Measurements from ENCODE around the gene SEMA4C.

SEMA4C gene

GRCh38 chr2:96909611-96910021, 39.7 kb upstream of the SEMA4C start:
- no peak for TF ChIP-seq JUND (IDR thresholded peaks at IDR 0.05; ENCODE audit: low read depth)
- in situ Hi-C loops (cut with HindIII; ENCODE audit: low pct_unique_long_range_greater_than_20kb, low sequenced_read_pairs): no loop called here
- DNase-seq (ENCODE audit: low read depth in 1 of 2, low spot score in 1 of 2): no peak

DNA sequence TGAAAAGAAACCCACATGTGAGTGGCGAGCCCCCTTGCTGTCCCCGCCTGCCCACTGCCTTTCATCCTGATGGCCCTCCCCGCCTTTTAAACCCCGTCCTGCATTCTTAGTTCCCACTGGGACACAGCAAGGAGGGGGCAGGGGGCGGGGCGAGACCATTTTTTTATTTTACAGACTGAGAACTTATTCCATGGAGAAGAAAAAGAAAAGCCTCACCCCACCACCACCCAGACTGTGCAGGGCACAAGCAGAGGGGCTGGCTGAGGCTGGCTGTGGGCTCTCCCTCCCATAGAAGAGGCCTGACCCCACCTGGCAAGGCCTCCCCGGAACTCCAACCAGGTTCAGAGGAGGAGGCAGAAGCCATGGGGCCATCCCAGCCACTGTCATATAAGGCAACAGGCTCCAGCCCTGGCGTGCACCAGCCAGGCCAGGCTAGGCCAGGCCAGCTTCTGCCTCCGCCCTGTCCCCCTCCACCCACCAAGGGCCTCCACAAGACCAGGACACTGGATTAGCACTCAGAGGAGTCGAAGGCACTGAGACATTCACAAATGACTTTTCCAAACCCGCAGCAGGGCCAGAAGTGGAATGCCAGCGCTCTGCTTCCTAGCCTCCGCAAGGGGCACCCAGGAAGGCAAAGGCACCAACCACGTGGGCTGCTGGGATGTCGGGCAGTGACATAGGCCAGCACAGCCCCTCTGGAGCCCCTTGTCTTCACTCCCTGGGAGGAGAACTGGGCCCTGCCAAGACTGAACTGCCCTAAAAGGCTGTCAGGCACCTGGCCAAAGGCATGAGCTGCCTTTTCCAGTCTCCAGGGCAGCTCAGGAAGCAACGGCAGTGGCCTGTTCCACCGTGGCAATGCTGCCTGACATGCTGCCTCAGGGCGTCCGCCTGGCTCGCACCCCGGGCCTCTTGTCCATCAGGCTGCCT, 37.5 kb upstream of the SEMA4C start:
- in situ Hi-C loops (cut with HindIII; ENCODE audit: low pct_unique_long_range_greater_than_20kb, low sequenced_read_pairs): no loop called here

DNA sequence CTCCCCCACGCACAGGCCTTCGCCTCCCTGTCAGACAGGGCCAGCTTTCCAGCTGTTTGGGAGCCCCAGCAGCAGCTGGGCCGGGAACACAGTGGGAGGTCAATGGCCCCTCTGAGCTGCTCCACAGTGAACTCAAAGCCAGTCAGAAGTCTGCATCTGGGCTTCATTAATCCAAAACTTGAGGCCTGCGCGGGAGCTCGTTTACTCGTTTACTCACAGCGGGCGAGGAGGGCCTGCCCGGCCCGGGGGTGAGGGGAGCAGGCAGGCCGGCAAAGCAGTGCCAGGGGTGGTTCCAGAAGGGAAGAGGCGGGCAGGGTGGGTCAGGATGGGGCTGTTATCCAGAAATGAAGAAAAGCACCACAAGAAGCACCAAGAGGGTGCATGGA, 36.8 kb upstream of the SEMA4C start:
- no peak for DNase-seq (ENCODE audit: low read depth in 1 of 2, low spot score in 1 of 2)
- in situ Hi-C loops (cut with HindIII; ENCODE audit: low pct_unique_long_range_greater_than_20kb, low sequenced_read_pairs): no loop called here
- no peak for TF ChIP-seq JUND (IDR thresholded peaks at IDR 0.05; ENCODE audit: low read depth)

More for the DNA sequence above, 37.5 kb upstream of the SEMA4C start:
- no peak for TF ChIP-seq JUND (IDR thresholded peaks at IDR 0.05; ENCODE audit: low read depth)
- peak; percentile 35 to 66 for DNase-seq (ENCODE audit: low read depth in 1 of 2, low spot score in 1 of 2)

- no peak for DNase-seq (ENCODE audit: low read depth in 1 of 2, low spot score in 1 of 2)
- TF ChIP-seq JUND (IDR thresholded peaks at IDR 0.05; ENCODE audit: low read depth): no peak
- in situ Hi-C loops (cut with HindIII; ENCODE audit: low pct_unique_long_range_greater_than_20kb, low sequenced_read_pairs): no loop called here
These were observed 33.9 kb upstream of the SEMA4C start for GRCh38 chr2:96903815-96904214.

DNA sequence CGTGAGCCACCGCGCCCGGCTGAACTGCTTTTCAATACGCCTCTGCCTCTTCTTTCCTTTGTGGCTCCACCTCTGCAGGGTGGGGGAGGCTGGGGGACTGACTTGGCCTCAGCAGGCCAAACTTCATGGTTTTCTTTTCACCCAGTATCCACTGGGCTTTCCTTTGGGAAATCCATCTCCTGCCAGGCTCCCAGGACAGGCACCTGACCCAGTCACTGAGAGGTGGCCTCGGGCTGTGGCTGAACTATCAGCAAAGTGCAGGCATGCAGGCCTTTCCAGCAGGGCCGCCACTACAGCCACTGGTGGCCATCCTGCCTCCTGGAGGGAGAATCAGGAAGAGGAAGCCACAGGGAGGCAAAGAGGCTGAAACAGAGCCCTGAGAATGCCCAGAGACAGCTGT, 33.4 kb upstream of the SEMA4C start:
- in situ Hi-C loops (cut with HindIII; ENCODE audit: low pct_unique_long_range_greater_than_20kb, low sequenced_read_pairs): no loop called here
- TF ChIP-seq JUND (IDR thresholded peaks at IDR 0.05; ENCODE audit: low read depth): no peak
- peak in 1 of 2 experiments; percentile 31 for DNase-seq (ENCODE audit: low read depth in 1 of 2, low spot score in 1 of 2)

DNA sequence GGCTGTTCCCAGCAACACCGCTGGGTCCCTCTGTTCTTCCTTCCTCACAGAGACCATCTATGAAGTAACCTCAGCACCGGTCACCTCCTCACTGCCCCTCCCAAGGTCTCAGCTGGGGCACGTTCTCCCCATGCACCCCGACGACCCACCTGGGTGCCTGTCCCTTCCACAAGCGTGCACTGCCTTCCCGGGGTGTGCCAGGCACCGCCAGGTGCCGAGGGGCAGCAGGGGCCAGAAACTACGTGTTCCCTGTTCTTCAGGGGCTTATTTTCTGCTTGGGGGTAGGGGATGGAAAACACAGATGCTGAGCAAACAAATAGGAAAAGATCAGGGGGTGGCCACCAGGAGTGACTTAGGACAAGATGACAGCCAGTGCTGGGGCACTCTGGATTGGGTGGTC, 30.4 kb upstream of the SEMA4C start:
- DNase-seq (ENCODE audit: low read depth in 1 of 2, low spot score in 1 of 2): no peak
- no peak for TF ChIP-seq JUND (IDR thresholded peaks at IDR 0.05; ENCODE audit: low read depth)
- in situ Hi-C loops (cut with HindIII; ENCODE audit: low pct_unique_long_range_greater_than_20kb, low sequenced_read_pairs): no loop called here

DNA sequence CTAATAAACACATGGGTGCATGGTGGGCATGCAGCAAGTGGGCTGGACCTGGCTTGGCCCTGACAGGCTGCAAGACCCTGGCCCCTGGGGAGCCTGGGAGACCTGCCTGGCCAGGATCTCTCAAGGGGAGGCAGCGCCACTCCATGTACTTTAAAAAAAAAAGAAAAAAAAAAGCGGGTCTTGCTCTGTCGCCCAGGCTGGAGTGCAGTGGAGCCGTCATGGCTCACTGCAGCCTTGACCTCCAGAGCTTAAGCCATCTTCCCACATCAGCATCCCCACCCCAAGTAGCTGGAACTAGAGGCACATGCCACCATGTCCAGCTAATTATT, 29.5 kb upstream of the SEMA4C start:
- TF ChIP-seq JUND (IDR thresholded peaks at IDR 0.05; ENCODE audit: low read depth): no peak
- in situ Hi-C loops (cut with HindIII; ENCODE audit: low pct_unique_long_range_greater_than_20kb, low sequenced_read_pairs): no loop called here
- no peak for DNase-seq (ENCODE audit: low read depth in 1 of 2, low spot score in 1 of 2)

DNA sequence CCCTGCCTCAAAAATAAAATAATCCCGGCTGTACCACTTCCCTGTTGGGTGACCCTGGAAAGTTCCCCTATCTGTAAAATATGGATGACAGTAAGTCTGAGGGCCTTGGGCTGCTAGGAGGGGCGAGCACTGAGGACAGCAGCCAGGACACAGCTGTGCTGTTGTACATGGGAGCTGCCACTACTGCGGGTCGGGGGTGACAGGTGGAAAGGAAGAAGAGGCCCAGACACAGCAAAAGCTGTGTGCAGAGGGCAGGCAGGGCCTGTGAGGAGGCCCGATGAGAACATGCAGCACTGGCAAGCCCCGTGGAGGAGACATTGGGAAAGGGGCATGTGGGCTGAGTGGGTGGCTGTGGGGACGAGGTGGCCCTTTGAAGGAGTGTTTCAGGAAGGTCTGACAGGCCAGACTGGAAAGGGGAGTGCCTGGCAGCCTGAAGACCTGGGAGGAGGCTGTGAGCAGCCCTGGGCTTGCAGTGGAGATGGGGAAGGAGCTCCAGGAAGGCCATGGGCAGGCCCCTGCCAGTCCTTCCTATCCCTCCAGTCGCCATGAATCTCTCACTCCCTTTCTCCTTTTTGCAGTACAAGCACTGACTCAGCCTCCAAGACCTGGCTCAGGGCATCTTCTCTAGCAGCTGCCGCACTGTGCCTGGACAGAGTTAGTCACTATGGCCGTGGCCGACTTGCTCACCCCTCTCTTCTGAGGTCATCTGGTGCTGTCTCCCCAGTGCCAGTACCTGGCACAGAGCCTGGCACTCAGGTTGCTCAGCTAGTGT, 28.9 kb upstream of the SEMA4C start:
- TF ChIP-seq JUND (IDR thresholded peaks at IDR 0.05; ENCODE audit: low read depth): no peak
- in situ Hi-C loops (cut with HindIII; ENCODE audit: low pct_unique_long_range_greater_than_20kb, low sequenced_read_pairs): no loop called here
- no peak for DNase-seq (ENCODE audit: low read depth in 1 of 2, low spot score in 1 of 2)

- in situ Hi-C loops (cut with HindIII; ENCODE audit: low pct_unique_long_range_greater_than_20kb, low sequenced_read_pairs): no loop called here
- no peak for DNase-seq (ENCODE audit: low read depth in 1 of 2, low spot score in 1 of 2)
- TF ChIP-seq JUND (IDR thresholded peaks at IDR 0.05; ENCODE audit: low read depth): no peak
These were observed 28.2 kb upstream of the SEMA4C start for GRCh38 chr2:96898135-96898505.

DNA sequence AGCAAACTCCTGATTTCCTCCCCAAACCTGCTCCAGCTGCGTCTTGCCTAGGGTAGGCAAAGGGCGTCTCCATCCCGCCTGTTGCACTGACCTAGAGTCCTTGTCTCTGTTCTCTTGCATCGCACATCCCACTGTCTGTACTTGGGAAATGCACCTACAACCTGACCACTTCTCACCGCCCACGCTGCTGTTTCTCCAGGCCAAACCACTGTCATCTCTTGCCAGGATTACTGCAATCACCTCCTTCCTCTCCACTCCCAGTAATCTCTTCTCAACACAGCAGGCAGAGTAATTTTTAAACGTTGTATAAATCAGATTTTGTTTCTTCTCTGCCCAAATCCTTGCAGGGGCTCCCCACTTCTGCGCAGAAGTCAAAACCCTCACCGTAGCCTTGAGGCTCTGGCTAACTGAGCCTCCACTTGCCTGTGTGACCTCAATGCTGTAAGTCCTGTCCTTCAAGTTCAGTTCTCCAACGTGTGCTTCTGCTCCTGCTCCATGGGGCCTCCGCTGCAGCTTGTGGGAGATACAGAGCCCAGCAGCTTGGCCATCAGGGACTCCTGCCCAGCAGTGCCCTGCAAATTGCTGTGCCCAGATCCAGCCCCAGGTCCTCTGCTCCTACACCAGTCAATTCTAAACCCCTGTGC, 27.7 kb upstream of the SEMA4C start:
- no peak for TF ChIP-seq JUND (IDR thresholded peaks at IDR 0.05; ENCODE audit: low read depth)
- peak; percentile 51 to 74 for DNase-seq (ENCODE audit: low read depth in 1 of 2, low spot score in 1 of 2)
- in situ Hi-C loops (cut with HindIII; ENCODE audit: low pct_unique_long_range_greater_than_20kb, low sequenced_read_pairs): no loop called here

DNA sequence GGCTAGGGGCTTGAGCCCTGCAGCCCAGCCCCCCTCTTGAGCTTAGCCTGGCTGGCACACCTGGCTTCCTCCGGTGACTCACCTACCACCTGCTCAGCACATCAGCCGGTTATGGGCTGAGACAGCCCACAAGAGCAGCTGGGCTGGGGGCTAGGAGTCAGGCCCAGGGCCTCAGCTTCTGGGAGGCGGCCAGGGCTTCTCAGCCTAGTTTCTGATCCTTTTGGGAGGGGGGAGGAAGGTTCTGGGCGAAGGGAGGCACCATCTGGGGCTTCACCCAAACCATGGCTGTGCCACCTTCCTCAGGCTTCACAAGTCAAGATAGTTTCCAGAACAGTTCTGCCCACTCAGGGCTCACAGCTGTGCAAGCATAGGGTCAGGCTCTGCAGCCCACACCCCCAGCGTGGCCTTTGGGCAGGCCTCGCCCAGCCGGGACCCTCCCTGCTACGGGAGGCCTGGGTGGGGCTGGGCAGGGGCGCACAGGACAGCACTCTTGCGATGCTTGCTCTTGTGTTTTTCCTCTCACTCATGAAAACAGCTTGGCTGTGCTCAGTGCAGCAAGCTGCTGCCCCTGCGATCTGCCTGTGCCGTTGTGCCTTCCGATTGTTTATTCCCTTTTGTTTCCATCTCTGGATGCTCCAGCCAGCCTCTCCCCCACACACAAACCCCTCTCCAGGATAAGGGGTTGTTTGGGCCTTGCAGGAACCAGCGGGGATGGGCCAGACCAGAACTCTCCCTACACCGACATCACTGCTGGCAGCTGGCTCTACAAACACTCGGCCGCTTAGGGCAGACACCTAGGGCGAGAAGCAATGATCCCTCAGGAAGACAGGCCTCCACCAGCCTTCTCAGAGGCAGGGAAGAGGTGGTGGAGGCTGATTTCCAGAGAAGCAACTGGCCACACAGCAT, 26.1 kb upstream of the SEMA4C start:
- DNase-seq (ENCODE audit: low read depth in 1 of 2, low spot score in 1 of 2): no peak
- in situ Hi-C loops (cut with HindIII; ENCODE audit: low pct_unique_long_range_greater_than_20kb, low sequenced_read_pairs): no loop called here
- TF ChIP-seq JUND (IDR thresholded peaks at IDR 0.05; ENCODE audit: low read depth): no peak

All from T47D (cell line).